Measurements from ENCODE around the gene CLDN1.

CLDN1 gene

GRCh38 chr3:190337301-190337700 is 15.1 kb upstream of the CLDN1 start:
- H3K27ac ChIP-seq, result peak overlapping the region in 10 of 21 experiments; percentile 1 to 74 (median 32)
- H3K4me3 ChIP-seq, result no peak overlapping the region

GRCh38 chr3:190336516-190337189 is 14.4 kb upstream of the CLDN1 start:
- peak overlapping the region in 14 of 21 experiments; percentile 5 to 74 (median 41) for H3K27ac ChIP-seq
- H3K4me3 ChIP-seq, result no peak overlapping the region

GRCh38 chr3:190333961-190334360 is 11.7 kb upstream of the CLDN1 start:
- Histone ChIP-seq H3K27ac (no peak overlapping the region), H3K4me3 (no peak overlapping the region)

- no peak overlapping the region for H3K27ac ChIP-seq
- H3K4me3 ChIP-seq, result no peak overlapping the region
Observed at GRCh38 chr3:190330936-190331734, 8.9 kb upstream of the CLDN1 start.

- no peak overlapping the region for H3K4me3 ChIP-seq
- H3K27ac ChIP-seq, result peak overlapping the region in 9 of 21 experiments; percentile 6 to 63 (median 56)
Observed at GRCh38 chr3:190326930-190327329, 4.7 kb upstream of the CLDN1 start.

- Histone ChIP-seq H3K27ac (peak overlapping the region in 16 of 21 experiments; percentile 6 to 74 (median 46)), H3K4me3 (no peak overlapping the region)
Observed at GRCh38 chr3:190326361-190326760, 4.1 kb upstream of the CLDN1 start.

GRCh38 chr3:190325923-190326322 is 3.7 kb upstream of the CLDN1 start:
- Histone ChIP-seq H3K4me3 (no peak overlapping the region), H3K27ac (peak overlapping the region in 15 of 21 experiments; percentile 6 to 74 (median 56))

DNA sequence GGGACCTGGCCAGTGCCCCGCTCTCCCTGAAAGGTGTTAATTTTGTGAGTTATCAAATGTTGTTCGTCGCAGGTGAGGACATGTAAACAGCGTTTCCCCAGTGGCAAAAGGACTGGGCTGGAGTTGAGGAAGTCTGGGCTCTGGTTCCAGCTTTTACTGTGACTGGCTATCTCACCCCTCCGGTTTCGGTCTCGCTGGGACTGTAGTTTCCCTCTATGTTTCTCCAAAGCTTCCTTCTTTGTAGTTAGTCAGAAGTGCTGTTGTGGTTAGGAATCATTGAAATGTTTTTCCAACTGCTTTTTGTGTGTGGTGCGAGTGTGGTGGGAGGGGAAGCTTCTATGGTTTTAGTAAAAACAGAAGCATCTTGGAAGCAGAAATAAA is 990 bp upstream of the CLDN1 start:
- Histone ChIP-seq H3K27ac (peak overlapping the region in 15 of 21 experiments; percentile 14 to 93 (median 80)), H3K4me3 (peak overlapping the region in 3 of 7 experiments; percentile 45 to 68 (median 66))

DNA sequence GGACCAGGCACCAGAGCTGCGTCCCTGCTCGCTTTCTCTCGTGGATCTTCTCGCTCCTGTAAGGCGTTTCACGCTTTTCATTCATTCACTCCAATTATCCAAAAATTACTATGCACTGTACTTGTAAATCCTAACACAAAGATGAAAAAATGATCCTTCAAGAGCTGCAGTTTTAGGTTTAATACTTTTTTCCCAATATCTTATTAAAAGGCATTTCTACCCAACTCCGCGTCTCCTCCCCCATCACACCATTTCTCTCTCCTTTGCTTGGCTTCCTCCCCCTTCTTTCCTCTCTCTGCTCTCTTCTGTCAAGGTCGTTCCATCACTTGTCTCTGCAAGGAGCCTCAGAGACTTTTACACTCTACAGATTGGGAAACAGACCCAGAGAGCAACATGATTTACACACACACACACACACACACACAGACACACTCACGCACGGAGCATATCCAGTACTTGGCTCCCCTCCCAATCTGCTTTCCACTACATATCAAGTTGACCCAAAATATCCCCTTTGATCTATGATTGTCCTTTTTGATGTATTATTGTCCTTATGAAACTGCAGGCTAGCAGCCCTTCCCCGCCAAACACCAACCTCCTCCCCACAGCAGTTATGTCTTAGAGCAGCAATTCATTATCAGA is 479 bp upstream of the CLDN1 start:
- Histone ChIP-seq H3K27ac (peak overlapping the region in 17 of 21 experiments; percentile 31 to 93 (median 80)), H3K4me3 (peak overlapping the region; percentile 36 to 68 (median 45))

DNA sequence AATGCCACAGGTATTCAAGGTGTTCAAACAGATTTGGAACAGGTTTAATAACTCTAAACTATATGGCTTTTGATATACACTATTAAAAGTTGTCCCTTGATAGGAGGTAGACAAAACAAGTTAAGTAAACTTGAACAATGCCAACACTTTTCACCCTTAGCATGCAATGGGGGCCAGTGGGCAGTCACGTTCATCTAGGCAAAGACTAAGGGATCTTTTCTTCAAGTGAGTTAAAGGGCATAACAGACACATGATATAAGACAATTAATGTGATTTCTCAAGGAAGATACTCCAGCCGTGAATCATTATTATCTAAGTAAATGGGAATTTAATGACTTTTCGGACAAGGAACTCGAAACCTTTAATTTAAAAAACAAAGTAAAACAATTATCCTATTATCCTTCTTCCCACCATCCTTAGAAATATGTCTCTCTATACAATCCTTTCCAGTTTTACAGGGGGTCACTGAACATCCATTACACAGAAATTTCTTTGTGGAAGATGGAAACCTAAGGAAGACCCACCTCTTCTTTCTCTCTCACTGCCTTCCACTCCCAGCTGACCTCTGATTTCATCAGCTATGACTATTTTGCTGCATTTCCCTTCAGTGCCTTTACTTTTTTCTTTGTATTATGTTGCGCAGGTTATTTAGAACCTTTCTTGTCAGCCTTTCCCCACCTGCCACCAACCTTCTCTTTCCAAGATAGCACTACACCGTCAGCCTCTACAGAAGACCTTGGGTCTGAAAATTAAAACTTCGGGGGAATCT is 1.5 kb downstream of the CLDN1 start:
- peak overlapping the region; percentile 36 to 68 (median 45) for H3K4me3 ChIP-seq
- H3K27ac ChIP-seq, result peak overlapping the region in 18 of 21 experiments; percentile 17 to 93 (median 79)

- peak overlapping the region; percentile 6 to 68 (median 41) for H3K4me3 ChIP-seq
- peak overlapping the region in 15 of 21 experiments; percentile 31 to 93 (median 77) for H3K27ac ChIP-seq
Observed at GRCh38 chr3:190319660-190320059, 2.6 kb downstream of the CLDN1 start.

DNA sequence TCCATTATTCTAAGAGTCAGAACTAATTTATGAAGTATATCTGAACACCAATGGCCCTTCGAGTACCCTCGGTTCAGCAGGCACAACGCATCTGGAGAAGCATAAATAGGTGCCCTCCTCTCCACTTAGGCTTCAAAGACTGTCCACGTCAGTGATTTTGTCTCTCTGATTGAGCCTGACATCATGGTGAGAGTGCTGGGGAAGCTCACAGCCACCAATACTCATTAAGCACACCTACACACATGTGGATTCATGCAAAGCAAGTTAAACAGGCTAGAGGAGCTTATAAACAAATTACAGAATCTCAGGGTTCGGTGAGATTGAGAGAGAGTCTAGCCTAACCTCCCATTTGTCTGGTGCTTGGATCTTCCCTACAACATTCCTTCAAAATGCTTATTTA is 3.6 kb downstream of the CLDN1 start:
- H3K27ac ChIP-seq, result peak overlapping the region in 15 of 21 experiments; percentile 10 to 93 (median 67)
- peak overlapping the region in 6 of 7 experiments; percentile 6 to 68 (median 43) for H3K4me3 ChIP-seq

DNA sequence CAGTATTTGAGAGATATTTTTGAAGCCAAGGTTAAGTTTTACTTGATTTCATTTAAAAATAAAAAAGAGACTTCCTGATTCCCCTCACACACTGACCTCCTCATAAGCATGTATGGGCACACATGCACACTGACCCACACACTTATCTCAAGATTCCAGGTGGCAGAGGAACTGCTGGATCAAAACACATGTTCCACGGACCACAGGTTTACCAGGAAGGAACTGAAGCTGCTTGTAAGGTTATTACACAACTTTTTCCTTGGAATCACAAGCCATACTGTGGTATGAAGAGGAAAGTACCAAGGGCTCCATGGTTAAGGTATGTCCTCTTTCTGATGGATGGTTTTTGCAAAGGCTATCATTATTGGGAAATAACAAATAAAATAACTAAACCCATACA is 7.5 kb downstream of the CLDN1 start:
- peak overlapping the region in 1 of 7 experiments; percentile 66 for H3K4me3 ChIP-seq
- H3K27ac ChIP-seq, result peak overlapping the region in 1 of 21 experiments; percentile 58

GRCh38 chr3:190309414-190309813 is 12.8 kb downstream of the CLDN1 start:
- Histone ChIP-seq H3K4me3 (no peak overlapping the region), H3K27ac (no peak overlapping the region)

DNA sequence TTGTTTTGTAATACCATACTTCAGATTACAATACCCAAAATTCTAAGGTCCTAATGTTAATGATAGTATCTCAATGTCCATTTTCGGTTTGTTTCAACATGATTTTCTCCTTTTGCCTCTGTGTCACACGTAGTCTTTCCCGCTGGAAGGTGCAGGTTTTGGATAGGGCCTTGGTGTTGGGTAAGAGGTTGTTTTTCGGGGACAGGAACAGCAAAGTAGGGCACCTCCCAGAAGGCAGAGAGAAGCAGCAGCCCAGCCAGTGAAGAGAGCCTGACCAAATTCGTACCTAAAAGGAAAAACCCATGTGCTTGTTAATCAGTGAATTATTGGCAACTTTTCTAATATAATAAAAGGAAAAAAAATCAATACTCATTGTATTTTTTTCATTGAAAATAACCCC is 14.1 kb downstream of the CLDN1 start:
- peak overlapping the region in 2 of 21 experiments; percentile 16 to 19 for H3K27ac ChIP-seq

DNA sequence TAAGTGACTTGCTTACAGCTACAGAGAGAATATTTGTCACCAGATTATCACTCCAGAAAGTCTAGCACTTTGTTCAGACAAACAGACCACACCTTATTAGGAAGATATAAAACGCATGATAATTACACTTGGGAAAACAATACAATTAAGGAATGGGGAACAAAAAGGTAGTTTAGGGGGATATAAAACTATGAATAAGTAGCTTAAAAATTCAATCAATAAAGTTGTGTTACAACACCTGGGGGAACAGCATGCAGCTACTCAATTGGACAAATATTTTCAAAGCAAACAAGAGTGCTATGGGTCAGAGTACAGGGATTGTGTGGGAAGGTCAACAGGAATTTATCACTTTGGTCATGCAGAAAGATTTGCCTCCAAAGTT is 15.1 kb downstream of the CLDN1 start:
- no peak overlapping the region for H3K4me3 ChIP-seq
- peak overlapping the region in 9 of 21 experiments; percentile 7 to 67 (median 34) for H3K27ac ChIP-seq

More for the DNA sequence above, 14.1 kb downstream of the CLDN1 start:
- no peak overlapping the region for H3K4me3 ChIP-seq

DNA sequence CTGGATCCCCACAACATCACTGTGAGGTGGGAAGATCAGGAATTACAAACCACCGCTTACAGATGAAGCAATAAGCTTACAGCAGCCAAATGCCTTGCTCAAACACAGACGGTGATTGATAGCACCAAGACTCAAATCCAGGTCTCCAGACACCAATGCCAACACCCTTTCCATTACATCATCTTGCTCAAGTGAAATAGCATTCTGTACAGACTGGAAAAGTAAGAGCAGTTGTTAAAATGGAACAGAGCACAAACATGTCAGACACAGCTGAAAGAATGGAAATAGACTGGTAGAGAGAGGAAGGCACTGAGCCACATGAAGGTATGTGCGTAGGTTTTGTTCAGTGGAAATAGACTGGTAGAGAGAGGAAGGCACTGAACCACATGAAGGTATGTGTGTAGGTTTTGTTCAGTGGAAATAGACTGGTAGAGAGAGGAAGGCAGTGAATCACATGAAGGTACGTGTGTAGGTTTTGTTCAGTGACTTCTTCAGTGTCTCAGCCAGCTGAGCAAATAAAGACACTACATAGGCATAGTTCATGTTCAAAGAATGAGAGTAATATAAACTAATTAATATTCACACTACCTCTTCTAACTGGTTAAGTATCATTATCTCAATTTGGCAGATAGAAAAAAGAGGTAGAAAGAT is 15.6 kb downstream of the CLDN1 start:
- Histone ChIP-seq H3K27ac (peak overlapping the region in 10 of 21 experiments; percentile 7 to 67 (median 32)), H3K4me3 (no peak overlapping the region)

GRCh38 chr3:190306026-190306425 is 16.2 kb downstream of the CLDN1 start:
- Histone ChIP-seq H3K4me3 (no peak overlapping the region), H3K27ac (peak overlapping the region in 5 of 21 experiments; percentile 26 to 50 (median 31))

DNA sequence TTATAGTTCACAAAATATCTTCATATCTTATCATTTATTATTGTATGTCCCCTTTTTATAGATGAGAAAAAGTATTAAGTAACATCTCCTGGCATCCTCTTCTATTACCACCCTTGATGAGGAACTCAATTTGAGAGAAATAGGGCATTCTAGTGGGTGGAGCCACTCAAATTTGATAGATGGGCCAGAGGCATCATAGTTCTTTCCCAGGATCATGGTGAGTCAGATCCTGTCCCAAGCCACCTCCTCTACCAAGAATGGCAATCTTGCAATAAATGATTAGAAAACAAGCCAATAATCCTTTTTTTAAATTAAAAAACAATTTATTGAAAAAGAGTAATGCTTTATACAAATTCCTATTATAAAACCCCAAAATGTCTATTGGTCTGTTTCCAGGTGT is 16.8 kb downstream of the CLDN1 start:
- H3K27ac ChIP-seq, result peak overlapping the region in 2 of 21 experiments; percentile 31 to 44
- H3K4me3 ChIP-seq, result no peak overlapping the region
